ENCODE results near the gene TMEM80.
"Not testable (repeated sequence)": the region's sequence is repeated elsewhere in the genome, so short reads cannot be mapped to it uniquely, and the experiment has no call there.

The TMEM80 gene

DNA sequence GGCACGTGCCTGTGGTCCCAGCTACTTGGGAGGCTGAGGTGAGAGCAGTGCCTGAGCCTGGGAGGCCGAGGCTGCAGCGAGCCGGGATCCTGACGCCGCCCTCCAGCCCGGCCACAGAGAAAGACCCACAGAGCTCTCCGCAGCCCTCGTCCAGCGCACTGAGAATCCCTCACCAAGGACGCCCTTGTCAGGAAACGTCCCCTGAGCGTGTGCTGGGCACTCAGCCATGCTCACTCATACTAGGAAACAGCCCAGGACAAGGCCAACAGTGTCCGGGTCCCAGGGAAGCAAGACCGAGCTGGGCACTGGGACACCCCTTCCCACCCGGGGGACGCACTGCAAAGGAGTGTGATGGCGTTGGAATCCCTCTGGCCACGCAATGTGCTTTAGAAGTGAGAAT is 15.1 kb upstream of the TMEM80 start:
- DNase-seq = no peak

DNA sequence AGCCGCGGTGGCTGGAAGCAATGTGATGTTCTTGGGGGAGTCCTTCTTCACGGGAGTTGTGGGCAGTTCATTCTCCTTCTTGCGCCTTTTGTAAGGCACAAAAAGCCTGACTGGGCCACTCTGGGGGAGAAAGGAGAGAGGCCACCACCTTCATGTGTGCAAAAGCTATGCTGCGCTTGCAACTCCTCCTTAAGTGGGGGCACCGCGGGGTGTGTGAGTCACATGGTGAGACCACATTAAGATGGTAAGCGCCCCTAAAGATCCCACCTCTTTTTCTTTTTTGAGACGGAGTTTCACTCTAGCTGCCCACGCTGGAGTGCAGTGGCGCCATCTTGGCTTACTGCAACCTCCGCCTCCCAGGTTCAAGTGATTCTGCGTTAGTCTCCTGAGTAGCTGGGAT is 14.6 kb upstream of the TMEM80 start:
- DNase-seq = no peak

DNA sequence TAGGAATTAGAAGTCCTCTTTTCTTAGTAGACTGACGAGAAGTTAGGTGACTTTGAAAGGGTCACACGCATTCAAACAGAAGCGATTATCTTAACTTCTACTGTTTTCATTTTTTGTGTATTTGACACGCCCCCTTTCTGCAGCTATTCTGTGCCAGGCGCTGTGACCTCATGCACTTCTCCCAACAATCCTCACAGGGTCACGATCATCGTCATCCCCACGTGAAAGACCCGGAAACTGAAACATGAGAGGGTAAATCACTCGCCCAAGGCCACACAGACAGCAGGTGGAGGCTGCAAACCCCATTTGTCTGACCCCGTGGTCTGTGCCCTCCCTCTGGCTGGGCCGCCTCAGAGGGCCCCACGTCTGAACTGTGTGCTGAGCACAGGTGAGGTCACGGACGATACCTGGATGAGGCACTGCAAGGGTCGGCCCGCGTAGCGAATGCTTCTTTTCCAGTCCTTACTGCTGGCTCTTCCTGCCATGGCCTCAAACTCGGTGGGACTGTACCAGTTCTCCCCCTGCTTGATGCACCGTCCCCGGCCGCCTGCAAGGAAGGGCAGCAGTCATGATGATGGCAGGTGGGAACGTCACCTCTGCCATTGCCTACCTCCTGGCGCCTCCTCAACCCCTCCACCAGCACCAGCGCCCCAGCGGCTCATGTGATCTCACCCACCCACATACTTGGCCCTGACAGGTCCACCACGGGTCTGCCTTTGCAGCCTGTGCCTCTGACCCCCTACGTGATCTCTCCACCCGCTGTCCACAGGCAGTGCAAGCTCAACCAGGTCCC is 9.0 kb upstream of the TMEM80 start:
- DNase-seq = no peak

DNA sequence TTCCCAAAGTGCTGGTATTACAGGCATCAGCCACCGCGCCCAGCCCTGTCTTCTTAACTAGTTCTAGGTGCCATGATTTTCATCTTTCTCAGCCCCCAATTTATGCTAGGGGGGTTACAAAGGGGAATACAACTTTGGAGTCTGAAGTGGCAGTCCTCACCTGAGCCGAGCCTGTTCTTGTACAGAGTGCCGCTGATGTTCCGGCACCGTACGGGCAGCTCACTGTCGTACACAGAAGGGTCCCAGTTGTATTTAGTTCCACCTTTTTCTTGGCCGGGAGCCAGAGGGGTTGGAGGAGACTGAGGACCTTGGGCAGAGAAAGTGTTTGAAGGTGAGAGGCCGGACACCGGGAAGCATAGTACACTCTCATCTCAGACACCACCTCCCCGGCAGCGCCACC is 7.9 kb upstream of the TMEM80 start:
- no peak for DNase-seq

DNA sequence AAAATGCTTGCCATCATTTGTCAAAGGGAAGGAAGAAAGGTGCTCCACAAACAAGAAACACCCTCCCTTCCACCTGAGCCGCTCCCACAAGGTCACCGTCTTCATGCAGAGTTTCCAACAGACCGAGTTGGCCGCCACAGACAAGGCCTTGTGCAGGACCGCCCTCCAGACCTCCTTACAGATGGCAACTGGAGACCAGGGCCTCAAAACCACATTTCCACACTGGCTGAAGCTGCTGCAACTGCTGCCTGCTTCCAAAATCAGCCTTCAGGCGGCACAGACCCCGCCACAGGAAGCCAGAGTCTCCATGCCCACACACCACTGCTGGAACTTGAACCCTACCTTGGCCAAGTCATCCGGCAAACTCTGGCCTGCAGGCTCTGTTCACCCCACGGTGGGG is 6.9 kb upstream of the TMEM80 start:
- no peak for DNase-seq

DNA sequence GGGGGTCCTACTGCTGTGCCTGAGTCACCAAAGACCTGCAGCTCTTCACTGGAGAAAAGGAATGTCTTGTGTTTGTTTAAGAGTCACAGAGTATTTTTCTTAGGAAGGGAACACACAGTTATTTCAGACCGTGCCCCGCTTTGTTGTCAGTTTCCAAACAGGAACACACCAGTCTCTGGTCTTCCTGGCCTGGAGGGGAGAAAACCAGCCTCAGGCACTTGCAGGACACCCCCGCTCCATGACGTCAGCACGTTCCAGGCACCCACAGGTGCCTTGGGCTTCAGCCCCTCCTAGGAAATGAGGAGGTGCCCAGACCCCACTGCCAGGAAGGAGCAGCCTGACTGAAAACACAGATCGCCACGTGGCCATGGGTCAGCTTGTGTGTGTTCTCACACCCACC is 6.0 kb upstream of the TMEM80 start:
- DNase-seq = no peak

DNA sequence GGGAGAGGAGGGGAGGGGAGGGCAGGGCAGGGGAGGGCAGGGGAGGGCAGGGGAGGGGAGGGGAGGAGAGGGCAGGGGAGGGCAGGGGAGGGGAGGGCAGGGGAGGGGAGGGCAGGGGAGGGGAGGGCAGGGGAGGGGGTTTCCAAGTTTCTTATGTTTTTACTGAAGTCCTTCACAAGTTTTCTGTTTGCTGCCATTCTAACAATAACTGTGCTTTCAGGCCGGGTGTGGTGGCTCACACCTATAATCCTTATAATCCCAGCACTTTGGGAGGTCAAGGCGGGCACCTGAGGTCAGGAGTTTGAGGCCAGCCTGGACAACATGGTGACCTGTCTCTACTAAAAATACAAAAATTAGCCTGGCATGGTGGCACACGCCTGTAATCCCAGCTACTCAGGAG is 5.4 kb upstream of the TMEM80 start:
- not testable (repeated sequence) for DNase-seq

DNA sequence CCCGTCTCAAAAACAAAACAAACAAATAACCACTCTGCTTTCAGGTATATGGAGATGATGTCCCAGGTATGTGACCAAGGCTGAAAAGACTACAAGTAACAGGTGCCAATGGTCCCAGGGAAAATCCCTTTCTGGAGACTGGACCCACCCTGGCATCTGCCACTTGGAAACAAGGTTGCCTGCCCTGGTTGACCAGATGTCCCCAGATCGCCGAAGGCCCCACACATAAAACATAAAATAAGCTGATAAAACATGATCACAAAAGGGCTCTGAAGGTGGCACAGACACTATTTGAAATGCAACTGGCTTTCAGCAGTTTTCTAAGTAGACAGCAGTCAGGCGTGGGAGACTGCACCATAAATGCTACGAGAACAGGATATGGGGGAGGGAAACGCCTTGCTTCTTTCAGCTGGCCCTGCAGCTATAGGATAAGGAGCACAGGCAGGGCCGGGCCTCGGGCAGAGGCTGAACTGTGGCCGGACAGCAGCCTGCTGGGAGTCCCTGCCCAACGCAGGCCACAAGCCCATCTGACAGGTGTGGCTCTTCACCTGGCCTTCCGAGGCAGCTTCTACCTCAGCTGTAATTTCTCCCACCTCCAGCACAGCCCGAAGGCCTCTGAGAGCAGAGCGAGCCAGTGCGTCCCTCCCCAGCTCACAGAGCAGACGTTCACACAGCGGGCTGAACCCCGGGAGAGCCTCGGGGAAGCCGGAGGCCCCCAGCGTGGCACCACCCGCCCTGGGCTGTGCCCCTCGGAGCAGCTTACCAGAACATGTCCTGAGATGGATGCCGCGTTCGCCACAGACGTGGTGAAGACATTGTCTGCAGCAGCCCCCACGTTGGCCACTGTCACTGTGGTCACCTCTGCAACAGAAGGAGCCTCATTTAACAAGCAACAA is 4.6 kb upstream of the TMEM80 start:
- DNase-seq = no peak

DNA sequence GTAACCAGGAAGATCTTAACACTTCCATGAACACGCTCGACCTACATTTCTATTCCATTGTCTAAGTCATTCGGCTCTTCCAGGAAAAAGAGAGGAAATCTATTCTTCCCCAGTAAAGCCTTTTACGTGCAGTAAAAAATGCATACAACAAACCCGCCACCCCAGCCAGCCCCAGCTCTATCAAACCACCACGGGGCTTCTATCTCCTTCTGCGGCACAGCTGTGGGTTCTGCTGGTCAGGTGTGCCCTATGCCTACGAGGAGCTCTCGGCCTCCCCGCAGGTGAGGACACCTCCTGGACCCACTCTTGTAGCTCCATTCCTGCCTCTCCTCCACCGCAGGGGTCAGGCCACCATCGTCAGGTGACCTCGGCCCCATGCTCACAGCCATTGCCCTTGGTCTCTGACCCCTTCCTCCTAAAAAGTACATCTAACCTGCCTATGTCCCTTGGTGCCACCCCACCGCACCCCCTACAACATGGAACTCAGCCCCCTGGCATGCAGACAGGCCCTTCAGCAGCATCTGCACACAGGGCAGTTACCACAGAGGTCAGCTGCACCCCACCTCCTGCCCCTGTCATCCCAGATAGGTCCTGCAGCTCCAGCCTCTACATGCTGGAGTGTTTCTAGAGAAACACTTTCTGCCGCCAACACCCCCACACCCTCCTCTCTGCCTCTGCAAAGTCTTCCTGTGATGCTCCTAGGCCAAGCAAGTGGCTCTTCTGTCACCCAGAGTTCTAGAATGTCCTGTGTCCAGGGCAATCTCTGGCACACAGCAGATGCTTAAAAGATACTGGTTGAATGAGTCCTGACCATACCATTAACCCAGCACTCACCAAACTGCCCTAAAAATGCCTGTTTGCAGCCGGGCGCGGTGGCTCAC is 3.7 kb upstream of the TMEM80 start:
- DNase-seq = no peak

DNA sequence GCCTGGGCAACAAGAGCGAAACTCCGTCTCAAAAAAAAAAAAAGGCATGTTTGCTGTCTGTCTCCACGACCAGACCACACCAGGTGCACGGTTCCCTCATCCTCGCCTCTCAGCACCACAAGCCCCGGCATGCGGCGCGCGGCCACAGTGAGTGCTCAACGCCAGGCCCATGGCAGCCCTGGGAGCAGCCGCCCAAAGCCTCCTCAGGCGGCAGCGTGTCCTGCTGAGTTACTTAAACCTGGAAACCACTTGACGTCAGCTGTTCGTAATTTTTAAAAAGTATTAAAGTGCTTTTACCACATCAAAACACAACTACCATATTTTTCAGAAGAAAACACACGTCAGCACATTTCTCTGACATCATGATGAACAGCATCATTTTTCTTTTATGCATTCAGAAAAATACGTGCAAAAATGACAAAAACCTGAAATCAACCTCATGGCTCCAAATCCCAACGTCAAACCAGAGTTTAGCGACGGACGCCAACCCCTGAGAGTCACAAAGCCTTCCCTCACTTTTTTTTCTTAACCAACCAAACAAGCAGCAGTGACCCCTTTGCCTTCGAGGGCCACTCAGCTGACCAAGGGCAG is 2.7 kb upstream of the TMEM80 start:
- DNase-seq = no peak

DNA sequence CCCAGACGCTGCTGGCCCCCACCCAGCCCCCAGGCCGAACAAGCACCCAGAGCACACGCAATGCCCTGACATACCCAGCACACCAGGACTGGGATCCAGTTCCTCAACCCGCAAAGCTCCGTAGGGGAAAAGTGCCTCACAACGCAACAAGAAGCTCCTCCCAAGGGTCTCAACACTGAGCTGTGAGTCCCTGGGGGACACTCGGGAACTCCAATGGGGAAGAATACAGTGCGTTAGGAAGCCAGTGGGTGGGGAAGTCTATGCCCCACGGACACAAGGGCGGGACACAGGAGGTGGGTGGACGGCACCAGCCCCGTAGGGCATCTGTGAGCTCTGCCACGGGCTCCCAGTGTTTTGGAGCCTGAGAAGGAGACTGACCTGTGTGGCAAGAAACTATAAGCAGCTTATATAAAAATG is 2.2 kb upstream of the TMEM80 start:
- peak; percentile 24 for DNase-seq

DNA sequence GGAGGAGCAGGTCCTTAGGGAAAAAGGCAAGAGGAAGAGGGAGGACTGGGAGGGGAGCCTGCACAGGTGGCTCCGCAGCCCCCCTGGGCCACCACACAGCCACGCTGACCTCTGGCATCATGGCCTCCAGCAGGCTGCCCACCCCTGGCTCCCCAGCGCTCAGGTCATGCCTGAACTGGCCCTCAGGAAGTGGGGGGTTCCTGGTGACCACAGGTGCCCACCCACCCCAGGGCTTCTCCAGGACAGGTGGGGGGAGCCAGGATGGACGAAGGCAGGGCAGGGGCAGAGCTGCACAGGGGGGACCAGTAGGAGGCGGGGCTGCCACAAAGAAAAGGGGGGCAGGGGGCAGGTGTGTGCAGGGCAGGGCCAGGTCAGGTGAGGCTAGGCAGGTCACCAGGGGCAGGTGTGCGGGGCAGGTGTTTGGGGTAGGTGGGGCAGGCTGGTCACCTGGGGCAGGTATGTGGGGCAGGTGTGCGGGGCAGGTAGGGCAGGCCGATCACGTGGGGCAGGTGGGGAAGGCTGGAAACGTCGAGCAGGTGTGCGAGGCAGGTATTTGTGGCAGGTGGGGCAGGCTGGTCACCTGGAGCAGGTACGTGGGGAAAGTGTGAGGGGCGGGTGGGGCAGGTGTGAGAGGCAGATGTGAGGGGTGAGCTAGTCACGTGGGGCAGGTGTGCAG is 1.6 kb upstream of the TMEM80 start:
- DNase-seq = peak; percentile 74

DNA sequence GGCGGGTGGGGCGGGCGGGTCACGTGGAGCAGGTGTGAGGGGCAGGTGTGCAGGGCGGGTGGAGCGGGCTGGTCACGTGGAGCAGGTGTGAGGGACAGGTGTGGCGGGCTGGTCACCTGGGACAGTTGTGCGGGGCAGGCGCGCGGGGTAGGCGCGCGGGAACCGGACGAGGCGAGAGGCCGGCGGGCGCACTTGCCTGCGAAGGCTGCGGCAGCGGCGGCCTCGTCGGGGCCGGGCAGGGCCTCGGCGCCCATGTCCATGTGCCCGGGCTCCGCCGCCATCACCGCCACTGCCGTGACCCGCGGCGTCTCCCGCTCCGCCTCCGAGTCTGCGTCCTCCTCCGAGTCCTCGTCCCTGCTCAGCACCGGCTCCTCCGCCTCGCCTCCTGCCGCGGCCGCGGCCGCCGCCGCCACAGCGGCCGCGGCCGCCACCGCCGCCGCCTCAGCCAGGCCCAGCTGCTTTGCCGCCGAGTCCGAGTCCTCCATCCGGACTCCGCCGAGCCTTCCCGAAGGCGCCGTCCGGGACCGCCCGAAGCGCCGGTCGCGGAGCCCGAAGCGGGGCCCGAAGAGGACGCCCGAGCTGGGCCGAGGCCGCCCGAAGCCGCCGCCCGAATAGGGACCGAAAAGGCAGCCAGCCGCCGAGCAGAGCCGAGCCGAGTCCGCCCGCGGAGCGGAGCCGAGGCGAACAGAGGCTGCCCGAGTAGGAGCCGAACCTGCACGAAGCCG is 891 bp upstream of the TMEM80 start, which contains the start of gene DEAF1:
Gene DEAF1, minus strand, starts transcription at position 660 of the 725 bp plus-strand sequence. Its CDS starts 175 bp downstream, at position 485.
- DNase-seq = peak; percentile 97

DNA sequence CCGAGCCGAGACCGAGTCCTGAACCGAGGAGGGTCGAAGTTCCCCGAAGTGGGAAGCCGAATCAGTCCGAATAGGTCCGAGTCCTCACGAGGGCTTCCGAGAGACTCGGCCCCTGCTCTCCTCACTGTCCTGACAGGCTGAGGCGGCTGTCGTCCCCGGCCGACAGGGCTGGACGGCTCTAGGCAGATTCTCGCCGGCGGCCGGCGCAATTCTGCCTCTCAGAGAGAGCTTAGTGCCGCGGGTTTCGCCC is 403 bp upstream of the TMEM80 start:
- DNase-seq = no peak

DNA sequence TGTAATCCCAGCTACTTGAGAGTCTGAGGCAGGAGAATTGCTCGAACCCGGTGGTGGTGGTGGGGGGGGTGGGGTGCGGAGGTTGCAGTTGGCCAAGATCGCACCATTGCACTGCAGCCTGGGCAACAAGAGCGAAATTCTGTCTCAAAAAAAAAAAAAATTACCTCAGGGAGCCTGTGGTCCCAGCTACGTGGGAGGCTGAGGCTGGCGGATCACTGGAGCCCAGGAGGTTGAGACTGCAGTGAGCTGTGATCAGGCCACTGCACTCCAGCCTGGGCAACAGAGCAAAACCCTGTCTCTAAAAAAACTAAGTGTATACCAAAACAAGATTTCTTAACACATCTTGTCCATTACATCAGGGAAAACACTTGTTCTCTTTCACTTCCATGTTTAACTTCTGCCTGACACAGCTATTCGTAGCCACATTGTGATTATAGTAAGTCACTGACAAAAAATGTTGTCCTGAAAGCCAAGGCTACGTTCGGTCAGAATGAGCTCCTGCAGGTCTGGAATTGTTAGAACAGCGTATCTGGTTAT is 1.4 kb downstream of the TMEM80 start:
- DNase-seq = no peak

DNA sequence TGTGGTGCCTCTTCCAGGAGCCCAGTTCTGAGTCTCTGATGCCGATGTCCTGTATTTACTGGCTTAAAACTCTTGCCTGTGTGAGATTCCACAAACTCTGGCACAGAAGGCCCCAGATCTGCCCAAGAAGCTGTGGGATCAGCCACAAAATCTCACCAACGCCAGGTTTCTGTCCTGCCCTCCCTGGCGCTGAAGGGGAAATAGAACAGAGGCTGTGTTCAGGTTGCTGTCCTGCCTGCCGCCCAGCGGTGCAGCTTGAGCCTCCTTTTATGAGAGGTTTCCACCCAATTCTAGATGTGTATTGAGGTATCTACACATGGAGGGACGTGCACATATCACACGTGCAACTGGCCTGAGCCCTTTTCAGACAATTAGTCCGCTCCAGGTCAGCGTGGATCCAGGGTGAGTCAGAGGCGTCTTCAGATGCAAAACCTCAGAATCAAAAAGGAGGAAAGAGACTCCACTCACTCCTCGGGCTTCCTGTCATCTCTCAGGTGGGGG is 2.2 kb downstream of the TMEM80 start:
- DNase-seq = no peak

DNA sequence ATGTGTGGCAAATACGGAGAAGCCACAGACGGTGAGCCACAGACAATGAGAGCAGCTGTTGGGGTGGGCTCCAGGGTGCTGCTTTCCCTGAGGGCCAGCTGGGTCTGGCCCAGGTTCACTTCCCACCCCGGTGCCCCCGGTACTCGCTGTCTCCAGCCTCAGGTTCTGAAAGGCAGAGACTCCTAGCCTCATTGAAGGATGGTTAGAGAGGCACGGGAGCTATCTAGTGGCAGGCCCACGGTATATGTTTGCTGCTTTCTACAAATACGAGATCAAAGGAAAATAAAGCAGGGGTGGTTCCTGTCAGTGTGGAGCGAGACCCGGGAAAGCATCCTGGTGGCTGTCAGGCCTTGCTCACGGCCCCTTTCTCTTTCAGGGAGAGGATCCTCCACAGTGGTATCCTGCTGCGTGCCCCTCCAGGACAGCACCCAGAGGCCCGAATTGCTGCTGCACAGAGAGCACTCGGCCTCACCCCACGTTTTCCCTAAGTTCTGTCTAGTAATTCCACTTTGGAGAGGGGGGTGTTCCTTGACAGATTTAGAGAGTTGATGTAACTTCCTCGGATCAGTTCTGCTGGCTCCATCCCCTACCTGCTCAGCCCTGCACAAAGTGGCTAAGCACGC is 3.0 kb downstream of the TMEM80 start:
- no peak for DNase-seq

DNA sequence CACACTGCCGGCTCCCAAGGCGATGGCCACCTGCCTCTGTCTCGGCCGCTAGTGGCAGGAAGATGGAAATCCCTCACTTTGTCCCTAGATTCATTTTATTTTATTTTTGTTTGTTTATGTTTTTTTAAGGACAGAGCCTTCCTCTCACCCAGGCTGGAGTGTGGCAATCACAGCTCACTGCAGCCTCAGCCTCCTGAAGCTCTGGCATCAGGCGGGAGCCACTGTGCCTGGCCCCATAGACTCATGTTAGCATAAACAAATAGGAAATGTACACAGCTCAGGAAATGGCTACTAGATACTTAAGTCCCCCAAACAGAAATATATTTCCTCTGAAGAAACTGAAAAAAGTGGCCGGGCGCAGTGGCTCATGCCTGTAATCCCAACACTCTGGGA is 3.5 kb downstream of the TMEM80 start:
- DNase-seq = no peak

DNA sequence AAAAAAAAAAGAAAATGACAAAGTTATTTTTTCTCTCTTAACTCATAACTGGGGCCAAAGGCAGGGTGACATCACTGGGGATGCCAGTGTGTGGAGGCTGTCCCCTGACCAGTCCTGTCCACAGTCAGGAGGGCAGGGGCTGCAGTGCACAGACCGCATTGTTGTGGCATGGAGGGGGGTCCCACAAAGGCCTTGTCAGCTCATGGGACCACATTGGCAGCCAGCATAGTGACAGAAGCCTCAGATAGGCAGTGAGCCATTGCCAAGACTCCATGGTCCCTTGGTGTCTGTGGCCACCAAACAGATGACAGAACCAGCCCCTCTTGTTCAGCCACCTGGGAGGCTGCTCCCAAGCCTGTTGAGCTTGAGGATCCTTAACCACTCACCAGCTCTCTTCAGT is 4.1 kb downstream of the TMEM80 start:
- DNase-seq = no peak

DNA sequence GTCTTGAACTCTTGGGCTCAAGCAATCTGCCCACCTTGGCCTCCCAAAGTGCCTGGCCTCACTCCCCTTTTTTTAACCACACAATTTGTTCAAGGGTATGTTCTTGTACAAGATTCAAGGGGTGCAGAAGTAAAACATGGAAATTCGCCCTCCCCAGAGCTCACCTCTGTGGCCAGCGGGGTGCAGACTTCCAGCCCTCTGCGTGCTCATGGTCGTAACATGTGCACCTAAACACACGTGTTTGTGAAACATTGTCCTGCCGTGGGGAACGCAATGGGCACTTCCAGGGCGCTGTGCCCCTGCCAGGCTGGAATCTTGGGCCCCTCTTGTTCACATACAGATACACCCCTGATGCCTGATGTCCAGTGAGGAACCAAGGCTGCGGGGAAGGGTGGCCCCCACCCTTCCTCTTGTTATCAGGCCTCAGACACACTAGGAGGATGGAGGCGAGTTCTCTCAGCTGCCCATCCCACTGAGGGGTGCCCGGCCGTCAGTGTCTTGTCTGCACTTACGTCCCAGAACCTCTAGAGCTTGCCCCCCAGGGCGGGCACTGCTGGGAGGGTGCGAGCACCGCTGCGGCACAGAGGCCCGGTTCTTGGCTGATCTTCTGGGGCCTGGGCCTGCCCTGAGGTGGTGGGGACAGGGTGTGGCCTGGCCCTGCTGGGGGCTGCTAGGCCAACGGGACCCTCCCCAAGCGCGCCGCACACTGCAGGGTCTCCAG is 6.3 kb downstream of the TMEM80 start:
- no peak for DNase-seq
